Measurements from ENCODE around the gene PPP6R3. TPM values are rescaled to one million over a fixed set of nuclear protein-coding genes. Genes with fewer than 3 reads are reported as not detected.

PPP6R3 gene
- total RNA-seq, 1 donor from 2014 or later: 121 TPM

GRCh38 chr11:68589547-68590216 is 129.1 kb downstream of the PPP6R3 start:
- TF ChIP-seq POLR2A (IDR thresholded peaks at IDR 0.05) (no peak), CTCF (IDR thresholded peaks at IDR 0.05) (no peak), POLR2AphosphoS5 (IDR thresholded peaks at IDR 0.05; ENCODE audit: insufficient read depth in 1 of 2, low read depth in 1 of 2) (no peak)
- H3K36me3 ChIP-seq: peaks cover 0 to 67% of the 10 kb centered on the region in 2 donors
- H3K4me1 ChIP-seq: no peaks in the 10 kb centered on the region
- intact Hi-C loops (cut with DNase I): no loop called here
- H3K9me3 ChIP-seq: no peaks in the 10 kb centered on the region
- no peaks in the 10 kb centered on the region for H3K27me3 ChIP-seq
- no peak overlapping the region for H3K27ac ChIP-seq
- DNase-seq (ENCODE audit: extremely low spot score in 2 of 2): no peak
- H3K4me3 ChIP-seq: no peak overlapping the region

- no peaks in the 10 kb centered on the region for H3K27me3 ChIP-seq
- no peak overlapping the region for H3K4me3 ChIP-seq
- H3K27ac ChIP-seq: no peak overlapping the region
- H3K4me1 ChIP-seq: no peaks in the 10 kb centered on the region
- DNase-seq (ENCODE audit: extremely low spot score in 2 of 2): no peak
- intact Hi-C loops (cut with DNase I): no loop called here
- H3K36me3 ChIP-seq: peaks cover 0 to 66% of the 10 kb centered on the region in 2 donors
- H3K9me3 ChIP-seq: no peaks in the 10 kb centered on the region
- TF ChIP-seq POLR2AphosphoS5 (IDR thresholded peaks at IDR 0.05; ENCODE audit: insufficient read depth in 1 of 2, low read depth in 1 of 2) (no peak), CTCF (IDR thresholded peaks at IDR 0.05) (no peak), POLR2A (IDR thresholded peaks at IDR 0.05) (no peak)
Measured at GRCh38 chr11:68591719-68592118, 131.2 kb downstream of the PPP6R3 start.

GRCh38 chr11:68593441-68593840 is 132.9 kb downstream of the PPP6R3 start:
- Histone ChIP-seq H3K27ac (no peak overlapping the region), H3K36me3 (peaks cover 0 to 69% of the 10 kb centered on the region in 2 donors), H3K4me1 (no peaks in the 10 kb centered on the region), H3K27me3 (no peaks in the 10 kb centered on the region), H3K4me3 (no peak overlapping the region), H3K9me3 (no peaks in the 10 kb centered on the region)
- TF ChIP-seq POLR2A (IDR thresholded peaks at IDR 0.05): no peak
- TF ChIP-seq CTCF (IDR thresholded peaks at IDR 0.05): no peak
- TF ChIP-seq POLR2AphosphoS5 (IDR thresholded peaks at IDR 0.05; ENCODE audit: insufficient read depth in 1 of 2, low read depth in 1 of 2): no peak
- intact Hi-C loops (cut with DNase I): no loop called here
- no peak for DNase-seq (ENCODE audit: extremely low spot score in 2 of 2)

- TF ChIP-seq POLR2AphosphoS5 (IDR thresholded peaks at IDR 0.05; ENCODE audit: insufficient read depth in 1 of 2, low read depth in 1 of 2) (no peak), CTCF (IDR thresholded peaks at IDR 0.05) (no peak), POLR2A (IDR thresholded peaks at IDR 0.05) (no peak)
- no peak overlapping the region for H3K4me3 ChIP-seq
- H3K4me1 ChIP-seq: no peaks in the 10 kb centered on the region
- H3K27me3 ChIP-seq: no peaks in the 10 kb centered on the region
- DNase-seq (ENCODE audit: extremely low spot score in 2 of 2): no peak
- intact Hi-C loops (cut with DNase I): no loop called here
- H3K9me3 ChIP-seq: no peaks in the 10 kb centered on the region
- peaks cover 0 to 71% of the 10 kb centered on the region in 2 donors for H3K36me3 ChIP-seq
- H3K27ac ChIP-seq: no peak overlapping the region
Measured at GRCh38 chr11:68594123-68594522, 133.6 kb downstream of the PPP6R3 start.

- Histone ChIP-seq H3K36me3 (peaks cover 0 to 75% of the 10 kb centered on the region in 2 donors), H3K4me1 (no peaks in the 10 kb centered on the region), H3K9me3 (no peaks in the 10 kb centered on the region), H3K4me3 (no peak overlapping the region), H3K27me3 (no peaks in the 10 kb centered on the region), H3K27ac (no peak overlapping the region)
- no peak for TF ChIP-seq POLR2AphosphoS5 (IDR thresholded peaks at IDR 0.05; ENCODE audit: insufficient read depth in 1 of 2, low read depth in 1 of 2)
- no peak for TF ChIP-seq POLR2A (IDR thresholded peaks at IDR 0.05)
- no peak for TF ChIP-seq CTCF (IDR thresholded peaks at IDR 0.05)
- no peak for DNase-seq (ENCODE audit: extremely low spot score in 2 of 2)
- intact Hi-C loops (cut with DNase I): no loop called here
Measured at GRCh38 chr11:68596231-68596630, 135.7 kb downstream of the PPP6R3 start.

Measured in vagina (tissue), 2 donors.